HepG2 (cell line): ENCODE measurements around the gene MPC2. TPM values are rescaled to one million over a fixed set of nuclear protein-coding genes. Genes with fewer than 3 reads are reported as not detected.

ENCODE experiments used
- polyA plus RNA-seq, 8 experiments: library from polyadenylated mRNA; depleted of rRNA in 3 of 8; stranded (reverse) in 7 of 8; unstranded in 1 of 8; fragments of >200 nt; fragmentation: Illumina TruSeq in 4 of 8; extraction: Trizol in 4 of 8; gene quantifications; 2 replicates each; pipeline versions ENCODE4 v1.2.1 to v1.2.3, GENCODE V29; 2011 to 2016; ENCODE audit warnings: low read depth in 4 of 8, missing spikeins in 1 of 8, mixed read lengths in 1 of 8; ENCODE audit not compliant: insufficient read depth in 1 of 8
- total RNA-seq, 5 experiments: library from RNA; depleted of rRNA; stranded (reverse); fragments of >200 nt; fragmentation: Illumina TruSeq; extraction: Trizol; gene quantifications; 2 replicates each; pipeline ENCODE4 v1.2.3, GENCODE V29; 2016; ENCODE audit warnings: low read depth in 1 of 5

The MPC2 gene
- total and polyA plus RNA-seq, 2 of the 13 experiments (the other 11 are each of a cell fraction or from before 2014, with no cell fraction given) = 38.8 to 136 TPM

Other genes starting within 250 kb of the MPC2 start
- gene MPZL1, start 215.1 kb downstream of the MPC2 start, total RNA-seq (2016; rRNA removed; fragmentation: Illumina TruSeq; extraction: Trizol) = 43.9 and 68.7 TPM in 2 replicates
- 38.0 and 40.1 TPM in 2 replicates for gene MPZL1, start 215.1 kb downstream of the MPC2 start, polyA plus RNA-seq (2011; rRNA removed)
- 0.02 and 0.03 TPM in 2 replicates for gene ADCY10, start 22.9 kb downstream of the MPC2 start, total RNA-seq (2016; rRNA removed; fragmentation: Illumina TruSeq; extraction: Trizol)
- 0.03 TPM in 1 of 2 replicates, not detected in the other for gene ADCY10, start 22.9 kb downstream of the MPC2 start, polyA plus RNA-seq (2011; rRNA removed)
- gene DCAF6, start 389 bp downstream of the MPC2 start, total RNA-seq (2016; rRNA removed; fragmentation: Illumina TruSeq; extraction: Trizol) = 24.7 and 26.9 TPM in 2 replicates
- 29.8 and 33.7 TPM in 2 replicates for gene DCAF6, start 389 bp downstream of the MPC2 start, polyA plus RNA-seq (2011; rRNA removed)
- gene GPR161, start 199.9 kb upstream of the MPC2 start, total RNA-seq (2016; rRNA removed; fragmentation: Illumina TruSeq; extraction: Trizol) = 0.08 and 0.35 TPM in 2 replicates
- gene GPR161, start 199.9 kb upstream of the MPC2 start, polyA plus RNA-seq (2011; rRNA removed) = 0.13 TPM in 2 replicates
- gene TIPRL, start 241.9 kb upstream of the MPC2 start, total RNA-seq (2016; rRNA removed; fragmentation: Illumina TruSeq; extraction: Trizol) = 22.8 and 33.5 TPM in 2 replicates
- 7.6 and 10.1 TPM in 2 replicates for gene TIPRL, start 241.9 kb upstream of the MPC2 start, polyA plus RNA-seq (2011; rRNA removed)